Endodermal cell (in vitro differentiated cells): Measurements from ENCODE around the gene CNTNAP5. TPM values are rescaled to one million over a fixed set of nuclear protein-coding genes. Genes with fewer than 3 reads are reported as not detected.

ENCODE experiments used
- DNase-seq: peaks from one replicate; pipeline ENCODE4 v3.0.0-alpha.2; 2017
- H3K27ac ChIP-seq: 2 replicates; pipeline ENCODE4 v1.5.1; 2013; ENCODE audit warnings: mild to moderate bottlenecking, low read depth, low read length, moderate library complexity
- H3K27me3 ChIP-seq: 2 replicates; pipeline ENCODE4 v1.6.1; 2013; ENCODE audit warnings: mild to moderate bottlenecking, low read length, moderate library complexity; ENCODE audit not compliant: insufficient read depth, control insufficient read depth, poor library complexity, severe bottlenecking
- H3K36me3 ChIP-seq: 2 replicates; pipeline ENCODE4 v1.7.0; 2013; ENCODE audit warnings: mild to moderate bottlenecking, low read length, moderate library complexity; ENCODE audit not compliant: control insufficient read depth, insufficient read depth
- H3K4me1 ChIP-seq: one replicate; pipeline ENCODE4 v1.7.0; 2013; ENCODE audit warnings: low read length; ENCODE audit not compliant: control insufficient read depth, insufficient read depth
- H3K4me3 ChIP-seq: 2 replicates; pipeline ENCODE4 v1.5.1; 2013; ENCODE audit warnings: mild to moderate bottlenecking, low read length, moderate library complexity
- H3K9ac ChIP-seq: 2 replicates; pipeline ENCODE4 v1.6.1; 2013; ENCODE audit warnings: mild to moderate bottlenecking, low read length, moderate library complexity; ENCODE audit not compliant: poor library complexity, severe bottlenecking; ENCODE audit errors: extremely low read depth
- H3K9me3 ChIP-seq: 2 replicates; pipeline ENCODE4 v1.6.1; 2013; ENCODE audit warnings: mild to moderate bottlenecking, low read length, moderate library complexity; ENCODE audit not compliant: control insufficient read depth
- H3K27ac Mint-ChIP-seq: 2 replicates; pipeline ENCODE4 v1.8.0; 2020; ENCODE audit warnings: mixed read lengths
- H3K27me3 Mint-ChIP-seq: 2 replicates; pipeline ENCODE4 v1.8.0; 2021; ENCODE audit warnings: mild to moderate bottlenecking, mixed read lengths; ENCODE audit not compliant: insufficient read depth
- H3K36me3 Mint-ChIP-seq: 2 replicates; pipeline ENCODE4 v1.8.0; 2020; ENCODE audit warnings: low read depth, mixed read lengths
- H3K4me1 Mint-ChIP-seq: 2 replicates; pipeline ENCODE4 v1.8.0; 2020; ENCODE audit warnings: mixed read lengths
- H3K4me3 Mint-ChIP-seq: 2 replicates; pipeline ENCODE4 v1.8.0; 2020; ENCODE audit warnings: mild to moderate bottlenecking, moderate library complexity, mixed read lengths
- H3K9me3 Mint-ChIP-seq: 2 replicates; pipeline ENCODE4 v1.8.0; 2020; ENCODE audit warnings: mild to moderate bottlenecking, mixed read lengths
- CTCF ChIP-seq: fragments of 200-600 bp; sonication (generic); conservative IDR thresholded peaks from 2 replicates; pipeline ENCODE4 v1.5.0; 2021; ENCODE audit warnings: antibody characterized with exemption, mild to moderate bottlenecking
- WGBS, 2 experiments: methylation state at CpG; one replicate each; pipeline versions ENCODE4 v1.1.5 to v1.1.7; 2013; ENCODE audit warnings: missing lambda C conversion rate in 2 of 2, mixed read lengths in 1 of 2; ENCODE audit not compliant: insufficient coverage in 1 of 2, insufficient read length in 1 of 2; 5-methylcytosine and 5-hydroxymethylcytosine counted together
- total RNA-seq, 2 donors: library from RNA; stranded (reverse); fragmentation: NEBNext Ultra II Directional in 1 of 2; extraction: Animal tissue kit (Norgen Biotek cat#: 25700) in 1 of 2; gene quantifications; 2 replicates in 1 of 2; 3 replicates in 1 of 2; pipeline ENCODE4 v1.2.1, GENCODE V29; 2021

Gene CNTNAP5
- total RNA-seq, 2 donors from 2014 or later, result 0.70 to 4.4 TPM

- no peak overlapping the region for H3K9ac ChIP-seq
- H3K27ac ChIP-seq, result no peak overlapping the region
- peaks cover 4% of the 10 kb centered on the region for H3K9me3 Mint-ChIP-seq
- no peak overlapping the region for H3K27ac Mint-ChIP-seq
- 84 to 92% methylated on average over 2 to 3 of the region's 3 CpGs for WGBS, 2 experiments
- no peaks in the 10 kb centered on the region for H3K9me3 ChIP-seq
- no peaks in the 10 kb centered on the region for H3K4me1 Mint-ChIP-seq
- TF ChIP-seq CTCF, result no peak
- no peak overlapping the region for H3K4me3 ChIP-seq
- H3K4me1 ChIP-seq, result no peaks in the 10 kb centered on the region
- no peak for DNase-seq
- no peaks in the 10 kb centered on the region for H3K27me3 ChIP-seq
- H3K4me3 Mint-ChIP-seq, result no peak overlapping the region
- no peaks in the 10 kb centered on the region for H3K36me3 Mint-ChIP-seq
- H3K36me3 ChIP-seq, result no peaks in the 10 kb centered on the region
- H3K27me3 Mint-ChIP-seq, result no peaks in the 10 kb centered on the region
Measured at GRCh38 chr2:124822516-124822915, 797.4 kb downstream of the CNTNAP5 start.

GRCh38 chr2:124824441-124824840 is 799.4 kb downstream of the CNTNAP5 start:
- Histone ChIP-seq H3K36me3 (no peaks in the 10 kb centered on the region), H3K27ac (no peak overlapping the region), H3K4me1 (no peaks in the 10 kb centered on the region), H3K9ac (no peak overlapping the region), H3K9me3 (peaks cover 7% of the 10 kb centered on the region), H3K27me3 (no peaks in the 10 kb centered on the region), H3K4me3 (no peak overlapping the region)
- TF ChIP-seq CTCF, result no peak
- peaks cover 14% of the 10 kb centered on the region for H3K9me3 Mint-ChIP-seq
- H3K4me1 Mint-ChIP-seq, result no peaks in the 10 kb centered on the region
- no peak overlapping the region for H3K4me3 Mint-ChIP-seq
- H3K27me3 Mint-ChIP-seq, result no peaks in the 10 kb centered on the region
- WGBS, 2 experiments, result 92 to 94% methylated on average over 2 of the region's 2 CpGs
- no peak overlapping the region for H3K27ac Mint-ChIP-seq
- no peak for DNase-seq
- H3K36me3 Mint-ChIP-seq, result no peaks in the 10 kb centered on the region

GRCh38 chr2:124832521-124832920 is 807.4 kb downstream of the CNTNAP5 start:
- Mint-ChIP-seq H3K4me1 (no peaks in the 10 kb centered on the region), H3K27me3 (no peaks in the 10 kb centered on the region), H3K9me3 (peaks cover 21% of the 10 kb centered on the region), H3K27ac (no peak overlapping the region), H3K36me3 (no peaks in the 10 kb centered on the region), H3K4me3 (no peak overlapping the region)
- H3K9ac ChIP-seq, result no peak overlapping the region
- DNase-seq, result no peak
- no peaks in the 10 kb centered on the region for H3K27me3 ChIP-seq
- no peaks in the 10 kb centered on the region for H3K4me1 ChIP-seq
- H3K36me3 ChIP-seq, result no peaks in the 10 kb centered on the region
- H3K4me3 ChIP-seq, result no peak overlapping the region
- 68% methylated on average over 2 of the region's 2 CpGs; no CpG with 5 or more reads in 1 of the 2 experiments for WGBS, 2 experiments
- TF ChIP-seq CTCF, result no peak
- no peak overlapping the region for H3K27ac ChIP-seq
- peaks cover 27% of the 10 kb centered on the region for H3K9me3 ChIP-seq
